Ecto neural progenitor cell (in vitro differentiated cells): ENCODE results near the gene EIF2B2.

ENCODE experiments used
- DNase-seq: peaks from one replicate; pipeline ENCODE4 v3.0.0-alpha.2; 2018; ENCODE audit warnings: low spot score

Gene EIF2B2

DNA sequence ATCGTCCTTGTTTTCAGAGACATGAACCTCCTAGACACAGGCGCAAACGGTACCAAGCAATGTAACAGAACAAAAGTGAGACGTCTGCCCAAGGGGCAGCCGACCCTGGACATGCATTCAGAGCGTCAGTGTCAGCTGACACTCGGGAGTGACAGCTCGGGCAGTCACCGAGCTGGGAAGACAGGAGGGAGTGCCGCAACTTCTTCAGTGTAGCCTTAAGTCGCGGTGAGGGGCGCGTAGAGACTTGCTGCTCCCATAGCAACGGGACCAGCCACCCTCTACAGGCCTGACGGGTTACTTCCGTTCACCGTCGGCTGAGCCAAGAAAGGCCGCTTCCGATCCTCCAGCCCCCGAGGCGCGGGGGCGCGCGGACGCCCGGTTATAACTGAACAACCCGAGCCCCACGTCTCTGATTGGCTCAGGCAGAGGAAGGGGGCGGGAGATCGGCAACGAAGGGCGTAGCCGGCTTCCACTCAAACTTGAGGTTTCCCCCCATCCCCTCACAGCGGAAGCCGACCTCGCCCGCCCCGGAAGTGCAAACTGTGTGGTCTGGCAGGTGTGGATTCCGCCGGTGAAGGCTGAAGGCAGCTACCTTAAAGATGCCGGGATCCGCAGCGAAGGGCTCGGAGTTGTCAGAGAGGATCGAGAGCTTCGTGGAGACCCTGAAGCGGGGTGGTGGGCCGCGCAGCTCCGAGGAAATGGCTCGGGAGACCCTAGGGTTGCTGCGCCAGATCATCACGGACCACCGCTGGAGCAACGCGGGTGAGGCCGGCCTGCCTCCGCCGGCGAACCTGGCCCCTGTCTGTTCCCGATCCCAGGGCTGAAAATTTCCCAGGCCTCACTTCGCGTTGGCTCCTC, at the start of gene EIF2B2:
Gene EIF2B2 (plus strand): TSS at position 530 of the 858 bp plus-strand sequence. CDS start 70 bp downstream, at position 600.
- DNase-seq, result peak; percentile 98

DNA sequence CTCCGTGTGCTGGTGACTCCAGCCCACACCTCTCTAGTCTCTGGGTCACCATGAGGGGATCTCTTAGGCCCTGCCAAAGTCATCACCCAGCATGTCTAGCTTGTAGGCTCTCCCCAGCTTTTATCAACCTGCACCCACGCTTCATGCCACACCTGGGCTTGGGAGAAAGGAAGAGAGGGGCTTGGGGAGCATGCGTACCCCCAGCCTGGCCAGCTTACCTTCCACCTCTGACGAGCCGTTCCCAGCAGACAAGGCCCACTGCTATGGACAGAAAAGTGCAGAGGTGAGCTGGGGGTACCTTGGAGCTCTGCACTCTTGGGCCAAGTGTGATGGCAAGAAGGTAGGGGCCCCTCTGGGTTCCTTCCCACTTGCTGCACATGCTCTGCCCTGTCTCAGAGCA, 49.0 kb upstream of the EIF2B2 start:
- no peak for DNase-seq

DNA sequence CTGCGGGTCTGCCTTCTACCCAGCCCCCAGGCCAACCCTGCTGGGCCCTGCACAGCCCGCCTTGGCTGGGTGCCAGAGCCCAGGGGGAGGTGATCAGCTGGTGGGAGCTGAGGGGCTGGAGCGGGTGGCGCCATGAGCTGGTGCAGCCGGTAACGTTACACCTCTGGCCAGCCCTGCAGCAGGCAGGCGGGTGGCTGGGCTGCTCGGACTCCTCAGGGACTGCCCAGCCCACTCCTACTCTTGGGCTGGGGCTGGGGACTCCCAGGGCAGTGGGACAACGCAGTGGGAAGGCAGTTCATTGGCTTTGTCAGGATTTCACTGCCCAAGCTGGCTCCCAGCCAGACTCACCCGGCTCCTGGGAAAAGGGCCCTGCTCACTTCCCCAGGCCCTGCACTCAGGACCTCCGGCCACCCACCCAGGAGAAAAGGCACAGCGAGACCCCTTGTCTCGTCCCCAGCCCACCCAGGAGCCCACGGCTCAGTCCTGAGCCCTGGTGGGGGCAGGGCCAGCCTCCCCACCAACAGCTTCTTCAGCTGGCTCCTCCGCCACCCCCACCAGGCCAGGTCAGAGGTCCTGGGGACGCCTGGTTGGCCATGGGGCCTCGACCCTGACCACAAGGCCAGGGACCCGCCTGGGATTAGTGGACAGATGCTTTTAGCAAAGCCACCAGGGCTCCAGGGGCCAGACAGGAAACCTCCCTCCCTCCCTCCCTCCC, 48.3 kb upstream of the EIF2B2 start:
- peak; percentile 69 for DNase-seq

DNA sequence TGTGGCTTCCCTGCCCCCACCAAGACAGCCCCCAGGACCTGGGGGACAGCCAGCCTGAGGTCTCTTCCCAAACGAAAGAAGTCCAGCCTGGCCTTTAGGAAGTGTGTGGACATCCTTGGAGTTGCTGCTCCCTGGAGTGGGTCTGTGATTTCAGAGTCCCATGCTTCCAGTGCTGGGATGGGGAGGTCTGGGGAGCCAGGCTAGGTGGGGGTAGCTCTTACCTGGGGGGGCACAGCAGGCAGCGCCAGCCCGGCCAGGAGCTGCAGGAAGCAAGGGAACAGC, 47.8 kb upstream of the EIF2B2 start:
- no peak for DNase-seq

DNA sequence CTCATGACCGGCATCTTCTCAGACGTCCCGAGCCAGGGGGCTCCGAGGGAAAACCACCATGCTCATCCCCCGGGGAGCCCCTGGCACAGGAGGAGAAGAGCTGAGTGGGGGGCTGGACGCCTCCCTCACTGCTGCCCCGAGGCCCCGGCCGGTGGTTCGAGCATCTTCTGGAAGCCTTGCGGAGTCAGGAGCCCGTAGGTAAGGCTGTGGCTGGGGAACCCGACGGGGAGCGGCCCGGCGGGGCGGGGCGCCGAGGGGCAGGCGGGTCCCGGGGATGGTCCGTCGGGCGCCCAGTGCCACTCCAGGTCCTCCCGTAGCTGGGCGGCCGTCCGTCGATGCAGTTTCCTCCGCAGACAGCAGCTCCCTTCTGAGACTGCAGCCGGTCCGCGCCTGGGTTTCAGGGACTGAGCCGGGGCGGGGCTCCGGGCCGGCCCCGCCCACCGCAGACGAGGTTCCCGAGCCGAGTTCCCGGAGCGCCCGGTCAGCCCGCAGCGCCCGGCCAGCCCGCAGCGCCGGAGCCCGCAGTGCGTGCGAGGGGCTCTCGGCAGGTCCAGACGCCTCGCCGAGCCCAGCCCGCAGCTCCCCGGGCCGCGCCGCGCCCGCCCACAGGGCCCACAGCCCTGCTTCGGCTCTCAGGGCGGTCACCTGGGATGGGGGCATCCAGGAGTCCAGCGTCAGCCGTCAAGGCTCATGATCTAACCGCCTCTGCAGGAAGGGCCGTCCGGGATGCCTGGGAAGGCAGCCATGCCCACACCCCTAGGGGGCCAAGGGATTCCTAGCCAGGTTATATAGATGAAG, 47.3 kb upstream of the EIF2B2 start, which contains the start of gene PGF:
Gene PGF (minus strand): TSS at position 369 of the 798 bp plus-strand sequence. CDS start 355 bp downstream, at position 14.
- peak; percentile 85 for DNase-seq

DNA sequence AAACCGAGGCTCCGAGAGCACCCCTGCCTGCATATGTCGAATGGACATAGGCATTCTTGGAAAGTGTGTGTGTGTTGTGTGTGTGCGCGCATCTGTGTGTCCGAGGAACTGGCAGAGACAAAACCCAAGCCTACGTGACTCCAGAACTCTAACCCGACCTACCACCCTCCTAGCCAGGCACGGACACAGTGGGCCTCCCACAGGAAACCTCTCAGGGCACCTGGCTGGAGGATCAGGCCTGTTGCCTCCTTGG, 46.8 kb upstream of the EIF2B2 start:
- no peak for DNase-seq

DNA sequence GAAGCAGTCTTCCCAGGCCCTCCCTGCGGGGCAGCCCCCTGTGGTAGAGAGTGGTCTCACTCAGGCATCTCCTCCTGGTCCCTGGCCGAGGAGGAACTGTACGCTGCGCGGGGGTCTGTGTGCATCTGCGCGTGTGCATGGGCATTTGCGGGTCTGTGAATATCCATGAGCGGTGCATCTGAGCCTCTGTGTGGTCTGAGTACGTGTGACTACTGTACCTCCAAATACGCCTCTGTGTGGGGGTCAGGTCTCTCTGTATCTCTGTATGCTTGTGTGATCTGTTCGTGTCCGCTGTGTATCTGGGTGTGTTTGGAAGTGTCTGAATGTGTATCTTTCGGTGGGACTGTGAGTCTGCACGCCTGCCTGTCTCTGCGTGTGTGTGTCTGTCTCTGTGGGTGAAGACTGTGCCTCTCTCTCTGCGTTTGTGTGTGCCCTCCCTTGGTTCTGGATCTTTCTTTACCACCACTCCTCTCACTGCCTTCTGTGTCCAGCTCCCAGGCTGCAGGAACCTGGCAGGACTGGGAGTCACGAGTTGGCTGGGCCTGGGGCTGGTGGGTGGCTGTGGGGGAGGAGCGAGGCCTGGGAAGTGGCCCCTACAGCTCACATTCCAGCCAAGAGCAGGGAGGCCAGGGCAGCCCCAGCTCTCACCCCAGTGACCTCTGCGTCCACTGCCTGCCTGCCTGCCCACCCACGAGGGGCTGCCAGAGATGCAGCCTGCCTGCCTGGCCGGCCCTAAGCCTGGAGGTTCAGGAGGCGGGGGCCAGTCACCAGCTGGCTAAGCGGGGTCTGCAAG, 46.2 kb upstream of the EIF2B2 start:
- DNase-seq, result peak; percentile 77

DNA sequence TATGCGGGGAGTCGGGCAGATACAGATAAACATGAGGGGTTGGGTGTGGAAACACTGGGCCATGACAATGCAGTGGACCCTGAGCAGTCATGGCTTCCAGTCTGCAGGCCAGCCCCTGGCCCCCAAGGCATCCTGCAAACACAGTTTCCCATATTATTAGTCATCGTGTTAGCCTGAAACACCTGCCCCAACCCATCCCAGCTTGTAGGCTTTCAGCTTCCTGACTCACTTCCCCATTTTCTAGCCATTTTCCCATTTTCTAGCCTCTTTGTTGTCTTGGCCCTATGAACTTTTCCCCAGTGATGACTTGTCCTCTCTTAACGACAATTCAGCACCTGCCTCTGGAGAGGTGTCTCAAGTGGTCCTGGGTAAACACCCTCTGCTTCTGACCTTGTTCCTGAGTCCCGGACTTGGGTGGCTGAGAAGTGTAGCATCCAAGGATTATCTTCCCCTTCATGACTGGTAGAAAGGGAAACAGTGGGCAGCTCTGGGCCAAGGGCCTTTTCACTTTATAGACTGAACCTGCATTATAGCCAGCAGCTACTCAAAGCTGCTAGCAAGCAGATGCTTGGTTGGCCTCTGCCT, 43.0 kb upstream of the EIF2B2 start:
- no peak for DNase-seq

DNA sequence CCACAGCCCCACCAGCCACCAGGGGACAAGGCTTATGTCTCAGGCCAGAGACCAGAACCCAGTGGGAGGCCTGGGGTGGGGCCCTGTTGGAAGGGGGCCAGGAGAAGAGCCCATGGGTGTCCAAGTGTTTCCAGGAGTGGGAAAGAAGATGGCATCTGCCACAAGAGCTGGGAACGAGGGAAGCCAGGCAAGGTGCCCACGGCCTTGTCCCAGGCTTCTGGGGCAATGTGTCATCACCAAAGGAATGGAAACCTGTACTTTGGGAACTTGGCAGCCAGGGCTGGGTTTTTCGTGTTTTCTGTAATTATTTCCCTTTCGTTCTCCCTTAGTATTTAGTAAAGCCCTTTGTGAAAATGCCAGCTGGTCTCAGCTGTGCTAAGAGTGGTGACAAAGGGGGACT, 42.0 kb upstream of the EIF2B2 start:
- no peak for DNase-seq

DNA sequence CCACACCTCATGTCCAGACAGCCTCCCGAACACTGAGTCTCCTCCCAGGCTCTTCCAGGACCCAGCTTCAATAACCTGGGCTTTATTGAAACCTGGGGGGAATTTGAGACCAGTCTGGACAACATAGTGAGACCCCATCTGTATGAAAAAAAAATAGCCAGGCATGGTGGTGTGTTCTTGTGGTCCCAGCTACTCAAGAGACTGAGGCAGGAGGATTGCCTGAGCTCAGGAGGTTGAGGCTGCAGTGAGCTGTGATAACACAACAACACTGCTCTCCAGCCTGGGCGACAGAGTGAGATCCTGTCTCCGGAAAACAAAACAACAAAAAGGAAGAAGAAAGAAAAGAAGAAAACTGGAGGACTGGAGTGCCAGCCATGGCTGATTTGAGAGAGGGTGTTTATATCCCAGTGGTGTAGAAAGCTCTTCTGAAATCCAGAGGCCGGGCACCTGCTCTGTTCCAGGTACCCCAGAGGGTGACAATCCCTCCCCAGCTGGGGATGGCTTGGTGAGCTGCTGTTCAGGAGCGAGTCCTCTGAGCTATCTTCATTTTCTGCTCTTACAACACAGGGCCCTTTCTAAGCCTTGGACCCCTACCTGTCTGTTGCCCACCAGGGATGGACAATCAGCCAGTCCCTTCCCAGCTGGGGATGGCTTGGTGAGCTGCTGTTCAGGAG, 41.3 kb upstream of the EIF2B2 start:
- DNase-seq, result no peak

DNA sequence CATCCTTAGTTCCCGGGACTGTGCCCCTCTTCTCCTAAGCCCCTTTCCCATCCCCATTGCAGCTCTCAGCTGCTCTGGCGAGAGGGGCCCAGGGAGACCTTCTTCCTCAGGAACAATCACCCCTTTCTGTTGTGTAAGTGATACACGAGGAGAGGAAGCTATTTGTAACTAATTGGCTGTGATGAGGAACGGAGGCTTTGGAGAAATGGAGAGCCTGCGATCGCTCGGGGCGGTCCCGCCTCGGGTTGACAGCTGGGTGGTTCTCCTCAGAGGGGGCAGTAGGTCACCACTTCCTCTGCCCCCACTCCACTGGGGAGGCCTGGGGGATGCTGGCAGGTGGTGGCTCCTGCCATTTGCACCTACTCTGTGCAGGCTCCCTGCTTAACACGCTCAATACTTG, 40.7 kb upstream of the EIF2B2 start:
- DNase-seq, result no peak

DNA sequence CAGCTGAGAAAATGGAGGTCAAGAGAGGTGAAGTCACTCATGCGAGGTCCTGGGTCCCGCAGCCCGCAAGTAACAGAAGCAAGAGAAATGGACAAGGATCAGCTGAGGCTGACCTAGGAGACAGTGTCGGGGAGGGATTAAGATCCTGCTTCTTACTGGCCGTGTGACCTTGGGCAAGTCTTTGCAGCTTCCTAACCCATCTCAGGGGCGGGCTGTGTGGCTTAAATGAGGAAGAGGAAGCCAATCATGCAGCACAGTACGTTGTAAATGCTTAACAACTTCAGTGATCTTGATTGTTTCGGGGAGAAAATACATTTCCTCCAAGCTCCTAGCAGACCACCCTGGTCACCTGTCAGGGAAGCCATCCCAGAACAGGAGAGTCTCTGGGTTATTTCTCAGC, 40.2 kb upstream of the EIF2B2 start:
- no peak for DNase-seq

DNA sequence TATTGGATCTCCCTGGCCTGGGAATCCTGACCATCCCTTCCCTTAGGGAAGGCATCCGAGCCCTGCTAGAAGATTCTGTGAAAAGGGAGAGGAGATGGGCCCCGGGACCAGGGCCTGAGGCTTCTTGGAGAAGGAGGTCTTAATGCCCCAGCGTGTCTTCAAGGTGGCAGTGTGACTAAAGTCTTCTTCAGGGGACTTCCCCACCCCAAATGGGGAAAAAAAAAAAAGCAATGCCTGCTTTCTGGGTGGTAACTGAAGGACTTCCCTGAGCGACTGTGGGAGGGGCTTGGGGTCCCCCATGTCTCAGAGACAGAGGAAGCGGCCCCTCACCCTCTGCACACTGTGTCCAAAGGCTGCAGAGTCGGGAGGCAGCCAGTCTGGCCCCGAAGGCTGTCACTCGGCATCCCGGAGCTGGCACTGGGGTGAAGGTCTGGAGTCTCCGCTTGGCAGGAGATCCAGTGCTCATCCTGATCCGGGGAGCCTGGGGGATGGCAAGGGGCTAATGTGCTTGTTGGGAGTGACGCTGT, 39.5 kb upstream of the EIF2B2 start:
- no peak for DNase-seq

DNA sequence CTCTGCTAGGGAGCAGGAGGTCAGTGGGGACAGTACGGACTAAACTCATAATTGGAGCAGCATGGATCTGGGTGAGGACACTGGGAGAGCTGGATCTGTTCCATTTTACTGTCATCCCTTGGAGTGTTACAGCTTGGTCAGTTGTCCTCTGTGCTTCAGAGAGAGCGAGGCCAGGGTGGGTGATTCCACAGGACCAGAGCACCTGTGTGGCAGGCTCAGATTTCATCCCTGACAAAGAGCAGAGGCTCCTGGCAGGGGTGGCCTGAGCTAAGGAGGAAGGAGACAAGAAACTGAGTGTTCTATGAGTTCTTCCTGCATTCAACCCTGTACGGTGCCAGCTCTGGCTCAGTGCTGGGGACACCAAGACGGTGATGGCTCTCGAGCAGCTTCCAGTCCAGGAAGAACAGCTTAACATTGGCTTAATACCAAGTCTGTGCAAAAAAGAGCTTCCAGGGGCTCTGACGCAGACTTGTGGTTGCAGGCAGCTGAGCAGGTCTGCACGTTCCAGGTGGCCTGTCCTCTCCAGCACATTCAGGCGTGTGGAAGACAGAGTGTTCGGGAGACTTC, 38.9 kb upstream of the EIF2B2 start:
- no peak for DNase-seq

DNA sequence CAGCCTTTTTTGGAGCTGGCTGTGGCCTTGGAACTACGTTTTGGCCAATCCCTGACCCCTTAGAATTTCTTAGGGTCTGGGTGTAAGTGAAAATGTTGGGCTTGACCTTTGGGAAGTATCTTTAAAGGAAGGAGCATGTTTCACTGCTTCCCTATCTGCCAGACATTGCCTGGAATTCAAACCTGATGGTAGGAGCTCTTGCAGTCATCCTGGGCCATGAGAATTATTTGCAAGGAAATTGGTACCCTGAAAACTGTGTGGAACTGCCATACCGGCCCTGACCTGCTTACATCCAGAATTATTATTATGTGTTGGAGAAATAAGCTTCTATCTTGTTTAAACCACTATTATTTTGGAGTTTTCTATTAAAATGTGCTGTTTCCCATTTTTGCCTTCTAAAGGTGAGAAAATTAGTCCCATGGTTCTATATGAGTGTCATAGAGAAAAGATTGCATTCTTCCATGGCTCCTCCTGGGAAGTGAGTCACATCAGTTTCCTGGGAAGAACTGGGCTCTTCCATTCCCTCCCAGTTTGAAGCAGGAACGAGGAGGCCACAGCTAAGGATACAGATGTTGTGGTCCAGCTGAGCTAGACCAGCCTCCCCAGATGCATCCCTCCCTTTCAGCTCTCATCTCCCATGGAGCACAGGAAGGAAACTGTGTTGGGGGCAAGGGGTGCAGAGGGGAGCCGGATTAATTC, 37.8 kb upstream of the EIF2B2 start:
- no peak for DNase-seq

DNA sequence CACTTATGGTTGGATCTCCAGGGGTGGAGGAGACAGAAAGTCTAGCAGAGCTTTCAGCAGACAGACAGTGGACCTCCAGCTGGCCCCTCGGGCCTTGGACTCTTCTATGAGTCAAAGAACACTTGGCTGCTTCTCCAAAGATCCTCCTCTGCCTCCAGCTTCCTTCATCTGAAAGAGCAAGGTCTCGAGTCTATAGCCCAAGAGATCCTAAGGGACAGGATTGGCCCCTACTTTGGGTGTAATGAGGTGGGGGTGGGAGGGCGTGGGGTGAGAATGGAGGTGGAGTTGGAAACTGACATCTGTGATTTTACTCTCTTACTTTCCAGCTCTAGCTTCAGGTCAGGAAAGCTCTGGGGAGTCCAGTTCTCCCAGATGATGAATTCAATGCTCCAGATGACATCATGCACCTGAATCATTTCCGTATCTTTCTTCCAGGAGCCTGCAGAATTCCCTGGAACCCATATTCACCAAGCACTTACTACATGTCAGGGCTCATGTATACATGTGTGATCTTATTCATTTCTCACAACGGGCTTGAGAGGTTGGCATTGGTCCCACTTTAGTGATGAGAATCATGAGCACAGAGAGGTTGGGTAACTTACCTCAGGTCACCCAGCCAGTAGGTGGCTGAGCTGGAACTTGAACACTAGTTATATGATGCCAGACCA, 37.1 kb upstream of the EIF2B2 start:
- DNase-seq, result no peak

DNA sequence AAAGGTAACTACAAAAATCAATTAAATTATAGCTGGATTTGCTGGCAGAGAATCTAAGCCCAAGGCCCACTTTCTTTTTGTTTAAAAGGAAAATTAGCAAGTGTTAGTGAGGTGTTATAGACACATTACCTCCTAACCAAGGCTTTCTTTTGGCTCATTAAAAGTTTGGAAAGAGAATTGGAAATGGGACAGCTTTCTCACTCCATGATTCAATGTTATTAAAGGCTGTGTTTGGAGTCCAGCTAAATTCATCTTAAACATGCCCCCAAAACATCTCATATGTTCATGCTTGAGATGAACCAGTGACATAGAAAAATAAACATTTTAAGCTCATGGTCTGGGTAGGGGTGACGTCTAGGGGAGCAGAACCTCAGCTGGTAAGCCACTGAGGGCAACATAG, 33.9 kb upstream of the EIF2B2 start:
- DNase-seq, result no peak

DNA sequence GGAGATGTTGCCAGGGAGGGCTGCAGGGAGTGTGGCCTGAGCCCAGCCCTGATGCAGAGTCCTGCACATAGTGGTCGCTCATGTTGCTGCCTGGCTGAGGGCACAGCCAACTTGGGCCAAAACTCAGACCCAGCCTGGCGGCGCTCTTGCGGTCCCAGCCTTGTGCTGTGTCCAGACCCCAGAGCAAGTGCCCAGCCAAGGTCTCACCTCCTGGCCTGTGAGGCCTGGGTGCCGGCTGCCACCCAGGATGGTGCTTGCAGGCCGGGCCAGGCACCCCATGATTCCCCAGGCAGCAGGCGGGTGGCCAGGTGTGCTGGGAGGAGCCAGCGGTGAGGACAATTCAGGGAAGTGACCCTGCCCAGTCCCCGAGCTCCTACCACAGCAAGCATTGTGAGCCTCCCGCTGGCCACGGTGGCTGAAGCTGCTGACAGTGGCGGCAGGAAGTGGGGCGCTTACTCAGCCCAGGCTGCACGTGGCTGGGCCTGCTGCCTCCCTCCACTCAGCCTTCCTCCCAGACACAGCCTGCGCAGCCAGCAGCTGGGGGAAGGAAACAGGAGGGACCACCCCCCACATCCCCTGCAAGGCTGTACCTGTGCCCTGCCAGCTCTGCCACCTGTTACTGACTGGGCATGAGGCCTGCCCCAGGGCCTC, 29.6 kb upstream of the EIF2B2 start:
- no peak for DNase-seq

DNA sequence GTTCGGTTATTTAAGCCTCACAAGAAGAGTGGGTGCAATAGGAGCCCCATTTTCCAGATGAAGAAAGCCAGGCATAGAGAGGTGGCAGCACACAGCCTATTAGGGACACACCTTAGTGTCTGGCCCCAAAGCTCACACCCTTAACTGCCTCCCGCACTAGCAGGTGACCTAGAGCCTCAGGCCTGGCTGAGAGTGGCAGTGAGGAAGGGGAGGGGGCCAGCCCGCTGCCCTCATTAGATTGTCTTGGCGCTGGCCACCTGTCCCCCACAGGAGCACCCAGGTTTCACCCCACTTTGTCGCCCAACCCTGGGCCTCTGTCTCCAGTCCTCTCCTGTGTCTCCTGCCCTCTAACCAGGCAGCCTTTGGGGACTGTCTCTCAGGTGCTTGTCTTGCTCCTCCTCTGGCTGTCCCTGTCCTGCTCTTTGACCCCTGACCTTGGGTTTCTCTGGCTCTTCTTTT, 28.8 kb upstream of the EIF2B2 start:
- no peak for DNase-seq
